Spleen (tissue), 11 donors: Measurements from ENCODE around the gene SLC4A8. TPM values are rescaled to one million over a fixed set of nuclear protein-coding genes. Genes with fewer than 3 reads are reported as not detected.

Experiments
- DNase-seq: peaks from one replicate; pipeline ENCODE4 v3.0.0-alpha.2; 2020
- H3K27ac ChIP-seq, 8 donors: fragments of 200-600 bp; sonication (generic) in 7 of 8; 1 replicate in 4 of 8; 2 replicates in 4 of 8; pipeline versions ENCODE4 v1.5.0 to v1.8.0; 2016 to 2021; ENCODE audit warnings: inconsistent platforms in 4 of 8, mild to moderate bottlenecking in 4 of 8, moderate library complexity in 1 of 8
- H3K27me3 ChIP-seq, 7 donors: fragments of 200-600 bp; sonication (generic) in 6 of 7; replicated peaks in 1 of 7; 1 replicate in 4 of 7; 2 replicates in 3 of 7; pipeline versions ENCODE4 v1.5.0 to v1.8.0; 2016 to 2021; ENCODE audit warnings: inconsistent platforms in 3 of 7, mild to moderate bottlenecking in 1 of 7
- H3K36me3 ChIP-seq, 6 donors: fragments of 200-600 bp; sonication (generic) in 5 of 6; 1 replicate in 4 of 6; 2 replicates in 2 of 6; pipeline versions ENCODE4 v1.5.0 to v1.8.0; 2016 to 2021; ENCODE audit warnings: inconsistent platforms in 2 of 6
- H3K4me1 ChIP-seq, 6 donors: fragments of 200-600 bp; sonication (generic) in 5 of 6; 1 replicate in 3 of 6; 2 replicates in 3 of 6; pipeline versions ENCODE4 v1.5.0 to v1.8.0; 2016 to 2021; ENCODE audit warnings: inconsistent platforms in 3 of 6
- H3K4me3 ChIP-seq, 8 donors: fragments of 200-600 bp; sonication (generic) in 7 of 8; 1 replicate in 4 of 8; 2 replicates in 4 of 8; pipeline versions ENCODE4 v1.5.0 to v1.8.0; 2016 to 2021; ENCODE audit warnings: inconsistent platforms in 4 of 8, mild to moderate bottlenecking in 4 of 8, moderate library complexity in 2 of 8
- H3K9me3 ChIP-seq, 8 donors: fragments of 200-600 bp; sonication (generic) in 7 of 8; 1 replicate in 4 of 8; 2 replicates in 4 of 8; pipeline versions ENCODE4 v1.5.0 to v1.8.0; 2016 to 2021; ENCODE audit warnings: inconsistent platforms in 4 of 8
- POLR2A ChIP-seq, 3 donors: fragments of 450-650 bp; IDR thresholded peaks; one replicate each; pipeline ENCODE4 v1.5.1; 2017; ENCODE audit warnings: antibody characterized with exemption in 3 of 3, mild to moderate bottlenecking in 1 of 3
- POLR2AphosphoS5 ChIP-seq, 3 donors: sonication (generic); formaldehyde crosslinking; IDR thresholded peaks; one replicate each; pipeline ENCODE4 v1.5.1; 2017; ENCODE audit warnings: antibody characterized with exemption in 3 of 3
- WGBS, 5 donors: extraction: QIAGEN DNeasy Blood & Tissue Kit in 3 of 5; methylation state at CpG; one replicate each; pipeline versions ENCODE4 v1.1.5 to v1.1.7; 2013 to 2018; 5-methylcytosine and 5-hydroxymethylcytosine counted together
- intact Hi-C: fragments of 100-400 bp; cut with DNase I; formaldehyde crosslinking; loops from one replicate; pipeline ENCODE4 v1.15.0; 2023; ENCODE audit warnings: low total_unique reads
- polyA plus RNA-seq, 3 donors: library from polyadenylated mRNA; stranded (reverse); fragments of 200-250 nt; gene quantifications; one replicate each; pipeline ENCODE4 v1.2.1, GENCODE V29; 2013
- total RNA-seq, 7 donors: library from RNA; depleted of rRNA in 3 of 7; stranded (reverse); fragments of >200 nt in 3 of 7; fragmentation: NEBNext Ultra II Directional in 4 of 7; extraction: Animal tissue kit (Norgen Biotek cat#: 25700) in 4 of 7; gene quantifications; one replicate each; pipeline versions ENCODE4 v1.1.0 to v1.2.1, GENCODE V29; 2016 to 2021
- TF ChIP-seq, protein P1 (sequence below), 11 experiments: fragments of 200-600 bp in 7 of 11; fragments of 450-650 bp in 4 of 11; sonication (generic) in 4 of 11; IDR thresholded peaks in 8 of 11; conservative IDR thresholded peaks in 3 of 11; 1 replicate in 7 of 11; 2 replicates in 4 of 11; pipeline versions ENCODE4 v1.4.0 to v1.8.0; 2016 to 2021; ENCODE audit warnings: antibody characterized with exemption in 11 of 11, inconsistent platforms in 4 of 11, mild to moderate bottlenecking in 1 of 11
- donor health status: healthy with polysubstance abuse.
- donor health status: DM: no; HTN: no; CAD: no; lungs with moderate emphysema.
- donor health status: DM: no; HTN: no; CAD: no.
- donor health status: Bipolar disorder and iron deficiency.
- donor health status: healthy.
- donor health status: DM: no; HTN: no; CAD: no.
- donor health status: DM: yes; HTN: yes; CAD: no.

The SLC4A8 gene
- total and polyA plus RNA-seq, 10 donors: 0.88 to 9.7 (median 4.8) TPM

- H3K4me3 ChIP-seq: no peak overlapping the region
- DNase-seq: no peak
- no peak for TF ChIP-seq POLR2AphosphoS5 (IDR thresholded peaks at IDR 0.05)
- TF ChIP-seq, protein P1, sequence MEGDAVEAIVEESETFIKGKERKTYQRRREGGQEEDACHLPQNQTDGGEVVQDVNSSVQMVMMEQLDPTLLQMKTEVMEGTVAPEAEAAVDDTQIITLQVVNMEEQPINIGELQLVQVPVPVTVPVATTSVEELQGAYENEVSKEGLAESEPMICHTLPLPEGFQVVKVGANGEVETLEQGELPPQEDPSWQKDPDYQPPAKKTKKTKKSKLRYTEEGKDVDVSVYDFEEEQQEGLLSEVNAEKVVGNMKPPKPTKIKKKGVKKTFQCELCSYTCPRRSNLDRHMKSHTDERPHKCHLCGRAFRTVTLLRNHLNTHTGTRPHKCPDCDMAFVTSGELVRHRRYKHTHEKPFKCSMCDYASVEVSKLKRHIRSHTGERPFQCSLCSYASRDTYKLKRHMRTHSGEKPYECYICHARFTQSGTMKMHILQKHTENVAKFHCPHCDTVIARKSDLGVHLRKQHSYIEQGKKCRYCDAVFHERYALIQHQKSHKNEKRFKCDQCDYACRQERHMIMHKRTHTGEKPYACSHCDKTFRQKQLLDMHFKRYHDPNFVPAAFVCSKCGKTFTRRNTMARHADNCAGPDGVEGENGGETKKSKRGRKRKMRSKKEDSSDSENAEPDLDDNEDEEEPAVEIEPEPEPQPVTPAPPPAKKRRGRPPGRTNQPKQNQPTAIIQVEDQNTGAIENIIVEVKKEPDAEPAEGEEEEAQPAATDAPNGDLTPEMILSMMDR (IDR thresholded peaks at IDR 0.05 in 8 of 11, conservative IDR thresholded peaks at IDR 0.05 in 3 of 11): no peak
- TF ChIP-seq POLR2A (IDR thresholded peaks at IDR 0.05): no peak
- intact Hi-C loops: no loop called here
- no peak overlapping the region for H3K27ac ChIP-seq
- 55 to 85% (median 70%) methylated on average over 2 of the region's 2 CpGs for WGBS, 5 donors
- H3K4me1 ChIP-seq: no peaks in the 10 kb centered on the region
- H3K36me3 ChIP-seq: no peaks in the 10 kb centered on the region
- no peaks in the 10 kb centered on the region for H3K27me3 ChIP-seq
- no peaks in the 10 kb centered on the region for H3K9me3 ChIP-seq
Observed at GRCh38 chr12:51493281-51493680, 68.7 kb downstream of the SLC4A8 start.

- 74 to 85% (median 80%) methylated on average over 2 of the region's 2 CpGs for WGBS, 5 donors
- Histone ChIP-seq H3K27ac (no peak overlapping the region), H3K9me3 (no peaks in the 10 kb centered on the region), H3K4me3 (no peak overlapping the region), H3K36me3 (no peaks in the 10 kb centered on the region), H3K27me3 (peaks cover 0 to under 1% (median 0%) of the 10 kb centered on the region in 7 donors), H3K4me1 (no peaks in the 10 kb centered on the region)
- intact Hi-C loops: no loop called here
- DNase-seq: no peak
- TF ChIP-seq POLR2A (IDR thresholded peaks at IDR 0.05) (no peak), POLR2AphosphoS5 (IDR thresholded peaks at IDR 0.05) (no peak)
- TF ChIP-seq, protein P1 (IDR thresholded peaks at IDR 0.05 in 8 of 11, conservative IDR thresholded peaks at IDR 0.05 in 3 of 11): no peak
Observed at GRCh38 chr12:51496895-51497294, 72.3 kb downstream of the SLC4A8 start.

GRCh38 chr12:51504851-51505250 is 80.2 kb downstream of the SLC4A8 start:
- 32 to 50% (median 44%) methylated on average over 3 of the region's 3 CpGs for WGBS, 5 donors
- intact Hi-C loops: no loop called here

DNA sequence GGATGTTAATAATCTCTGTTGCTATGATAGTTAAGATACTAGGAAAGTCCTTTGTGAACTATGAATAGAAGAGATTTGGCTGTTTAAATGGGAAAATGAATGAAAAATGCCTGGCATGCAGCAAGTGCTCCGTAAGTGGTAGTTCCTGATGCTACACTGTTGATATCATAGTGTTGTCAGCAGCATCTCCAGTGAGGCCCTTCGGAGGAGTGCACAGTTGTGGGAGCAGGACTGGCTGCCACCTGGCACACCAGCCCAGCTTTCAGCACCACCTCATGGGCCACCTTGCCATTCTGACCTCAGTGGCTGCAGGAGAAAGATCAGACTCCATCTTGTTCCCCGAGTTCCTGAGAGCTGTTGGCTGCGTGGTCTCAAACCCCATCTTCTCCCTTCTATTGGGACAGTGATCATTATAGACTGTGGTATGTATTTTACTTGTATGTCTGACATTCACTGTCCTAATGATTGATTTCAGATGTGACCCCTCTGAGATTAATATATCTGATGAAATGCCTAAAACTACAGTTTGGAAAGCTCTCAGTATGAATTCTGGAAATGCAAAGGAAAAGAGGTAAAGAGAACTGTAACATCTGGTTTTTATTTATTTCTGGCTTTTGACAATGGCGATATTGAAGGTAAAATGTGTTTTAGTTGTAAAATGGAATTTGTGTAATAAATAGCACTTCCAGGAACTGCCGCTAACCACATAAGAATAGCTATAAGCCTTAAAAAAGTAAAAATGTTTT is 80.9 kb downstream of the SLC4A8 start:
- 77 to 87% (median 83%) methylated on average over 6 of the region's 6 CpGs for WGBS, 5 donors
- H3K4me1 ChIP-seq: peaks cover 0 to 13% (median 0%) of the 10 kb centered on the region in 6 donors
- intact Hi-C loops: no loop called here

More at GRCh38 chr12:51504851-51505250, 80.2 kb downstream of the SLC4A8 start:
- Histone ChIP-seq H3K4me3 (no peak overlapping the region), H3K27ac (no peak overlapping the region), H3K27me3 (peaks cover 0 to 23% (median 0%) of the 10 kb centered on the region in 7 donors), H3K36me3 (no peaks in the 10 kb centered on the region), H3K4me1 (peaks cover 0 to 13% (median 0%) of the 10 kb centered on the region in 6 donors), H3K9me3 (no peaks in the 10 kb centered on the region)
- TF ChIP-seq POLR2A (IDR thresholded peaks at IDR 0.05) (no peak), POLR2AphosphoS5 (IDR thresholded peaks at IDR 0.05) (no peak)
- TF ChIP-seq, protein P1 (IDR thresholded peaks at IDR 0.05 in 8 of 11, conservative IDR thresholded peaks at IDR 0.05 in 3 of 11): no peak
- DNase-seq: no peak

More for the DNA sequence above, 80.9 kb downstream of the SLC4A8 start:
- Histone ChIP-seq H3K27me3 (peaks cover 0 to 26% (median 0%) of the 10 kb centered on the region in 7 donors), H3K4me3 (no peak overlapping the region), H3K27ac (no peak overlapping the region), H3K9me3 (no peaks in the 10 kb centered on the region), H3K36me3 (no peaks in the 10 kb centered on the region)
- no peak for TF ChIP-seq POLR2A (IDR thresholded peaks at IDR 0.05)
- no peak for TF ChIP-seq POLR2AphosphoS5 (IDR thresholded peaks at IDR 0.05)
- TF ChIP-seq, protein P1 (IDR thresholded peaks at IDR 0.05 in 8 of 11, conservative IDR thresholded peaks at IDR 0.05 in 3 of 11): no peak
- no peak for DNase-seq
